ENCODE data around the gene SLC22A5. TPM values are rescaled to one million over a fixed set of nuclear protein-coding genes. Genes with fewer than 3 reads are reported as not detected.
A peak's percentile ranks its signal among the peaks of the same experiment; 100 is the strongest.
"Not testable (repeated sequence)": the region's sequence is repeated elsewhere in the genome, so short reads cannot be mapped to it uniquely, and the experiment has no call there.

The SLC22A5 gene
- total and polyA plus RNA-seq, 11 donors, result 7.5 to 50.1 (median 13.5) TPM

- peak overlapping the region; percentile 44 to 99 (median 98) for H3K27ac ChIP-seq
- DNase-seq, result no peak
- peaks cover 0 to 6% (median 0%) of the 10 kb centered on the region in 12 donors for H3K9me3 ChIP-seq
- TF ChIP-seq CTCF (IDR thresholded peaks at IDR 0.05) (no peak), POLR2A (IDR thresholded peaks at IDR 0.05) (no peak)
- H3K4me1 ChIP-seq, result peaks cover 7 to 88% (median 77%) of the 10 kb centered on the region in 12 donors
- H3K4me3 ChIP-seq, result peak overlapping the region in 2 of 12 donors; percentile 22 to 25
- peak; percentile 14 to 60 (median 32) for ATAC-seq
- intact Hi-C loops (cut with DNase I), result loop anchor here in 2 of 10 donors (5.0 kb wide), 2 partner anchors 77 to 82 kb away; partner anchors contain the start of gene IRF1 (in 1 of the 2)
- WGBS, 4 donors, result 18 to 22% (median 22%) methylated on average over 5 of the region's 5 CpGs
- peaks cover 0 to 9% (median under 1%) of the 10 kb centered on the region in 9 donors for H3K36me3 ChIP-seq
- H3K27me3 ChIP-seq, result no peaks in the 10 kb centered on the region
These were observed 45.3 kb downstream of the SLC22A5 start for GRCh38 chr5:132414634-132415378.

- not testable (repeated sequence) for H3K27me3 ChIP-seq, DNase-seq, H3K9me3 ChIP-seq, H3K4me3 ChIP-seq, ATAC-seq
- 74 to 84% (median 77%) methylated on average over 7 of the region's 7 CpGs for WGBS, 4 donors
- Histone ChIP-seq H3K4me1 (peaks cover 7 to 91% (median 79%) of the 10 kb centered on the region in 12 donors), H3K36me3 (peaks cover 0 to 16% (median 7%) of the 10 kb centered on the region in 9 donors), H3K27ac (peak overlapping the region; percentile 44 to 99 (median 98))
- intact Hi-C loops (cut with DNase I), result loop anchor here in 1 of 10 donors (5.0 kb wide), 1 partner anchor 77 kb away; the partner anchor contains the start of gene IRF1
These were observed 46.0 kb downstream of the SLC22A5 start for GRCh38 chr5:132415516-132415915.

GRCh38 chr5:132416306-132417009 is 46.9 kb downstream of the SLC22A5 start:
- intact Hi-C loops (cut with DNase I), result loop anchor here in 1 of 10 donors (5.0 kb wide), 1 partner anchor 76 kb away; the partner anchor contains the start of gene IRF1
- peaks cover 11 to 100% (median 88%) of the 10 kb centered on the region in 12 donors for H3K4me1 ChIP-seq
- peaks cover 0 to 6% (median 0%) of the 10 kb centered on the region in 12 donors for H3K9me3 ChIP-seq
- 68 to 77% (median 73%) methylated on average over 6 of the region's 6 CpGs for WGBS, 4 donors
- peak overlapping the region; percentile 18 to 99 (median 74) for H3K27ac ChIP-seq
- H3K27me3 ChIP-seq, result no peaks in the 10 kb centered on the region
- ATAC-seq (no peak), DNase-seq (no peak)
- peaks cover 0 to 21% (median 7%) of the 10 kb centered on the region in 9 donors for H3K36me3 ChIP-seq
- H3K4me3 ChIP-seq, result no peak overlapping the region
- TF ChIP-seq CTCF (IDR thresholded peaks at IDR 0.05), result no peak
- no peak for TF ChIP-seq POLR2A (IDR thresholded peaks at IDR 0.05)

- H3K4me3 ChIP-seq, result no peak overlapping the region
- peak; percentile 47 to 73 (median 55) for DNase-seq
- H3K4me1 ChIP-seq, result peaks cover 14 to 100% (median 91%) of the 10 kb centered on the region in 12 donors
- intact Hi-C loops (cut with DNase I), result loop anchor here in 1 of 10 donors (5.0 kb wide), 1 partner anchor 75 kb away; the partner anchor contains the start of gene IRF1
- peaks cover 0 to 22% (median 7%) of the 10 kb centered on the region in 9 donors for H3K36me3 ChIP-seq
- peaks cover 0 to 6% (median 0%) of the 10 kb centered on the region in 12 donors for H3K9me3 ChIP-seq
- TF ChIP-seq POLR2A (IDR thresholded peaks at IDR 0.05) (no peak), CTCF (IDR thresholded peaks at IDR 0.05) (no peak)
- 54 to 68% (median 65%) methylated on average over 6 of the region's 6 CpGs for WGBS, 4 donors
- peak; percentile 17 to 28 (median 20) for ATAC-seq
- H3K27ac ChIP-seq, result peak overlapping the region; percentile 41 to 99 (median 74)
- no peaks in the 10 kb centered on the region for H3K27me3 ChIP-seq
These were observed 47.5 kb downstream of the SLC22A5 start for GRCh38 chr5:132417010-132417439.

Measured in heart left ventricle (tissue), 16 donors.